H1 (cell line): ENCODE results near the gene OTUB1. TPM values are rescaled to one million over a fixed set of nuclear protein-coding genes. Genes with fewer than 3 reads are reported as not detected.
A peak's percentile ranks its signal among the peaks of the same experiment; 100 is the strongest.

Experiments used
- BACH1 ChIP-seq: IDR thresholded peaks from 2 replicates; pipeline ENCODE4 v1.6.1; 2012; ENCODE audit warnings: low read length, improper control_type of control experiment
- BCL11A ChIP-seq, 2 experiments: IDR thresholded peaks; one replicate each; pipeline ENCODE4 v1.6.1; 2011; ENCODE audit warnings: low read depth in 2 of 2, low read length in 2 of 2, mild to moderate bottlenecking in 2 of 2
- CBX8 ChIP-seq: fragments of 300-800, 300-1000 bp; sonication (generic); IDR thresholded peaks from 2 replicates; pipeline ENCODE4 v1.7.1; 2016; ENCODE audit warnings: low read depth, low read length, borderline replicate concordance
- CREB1 ChIP-seq: IDR thresholded peaks from 2 replicates; pipeline ENCODE4 v1.6.1; 2012; ENCODE audit warnings: inconsistent platforms
- HDAC6 ChIP-seq: IDR thresholded peaks from one replicate; pipeline ENCODE4 v1.7.1; 2012; ENCODE audit warnings: low read depth, mild to moderate bottlenecking, inconsistent platforms, low read length, moderate library complexity
- JUN ChIP-seq: IDR thresholded peaks from 2 replicates; pipeline ENCODE4 v1.6.1; 2011; ENCODE audit warnings: low read depth, mild to moderate bottlenecking, improper control_type of control experiment, low read length
- JUND ChIP-seq: IDR thresholded peaks from 2 replicates; pipeline ENCODE4 v1.6.1; 2011; ENCODE audit warnings: mild to moderate bottlenecking, improper control_type of control experiment, low read length
- KDM4A ChIP-seq: IDR thresholded peaks from one replicate; pipeline ENCODE4 v1.7.1; 2012; ENCODE audit warnings: low read depth, mild to moderate bottlenecking, moderate library complexity, low read length, inconsistent platforms; ENCODE audit not compliant: severe bottlenecking
- KDM5A ChIP-seq: fragments of 200-600 bp; IDR thresholded peaks from 2 replicates; pipeline ENCODE4 v1.7.1; 2012; ENCODE audit warnings: mild to moderate bottlenecking, low read length, inconsistent platforms, mixed read lengths
- MAFK ChIP-seq: IDR thresholded peaks from 2 replicates; pipeline ENCODE4 v1.6.1; 2012; ENCODE audit warnings: low read depth, mild to moderate bottlenecking, improper control_type of control experiment, low read length
- NANOG ChIP-seq: IDR thresholded peaks from 2 replicates; pipeline ENCODE4 v1.6.1; 2011; ENCODE audit warnings: low read length, low read depth, mild to moderate bottlenecking, inconsistent platforms; ENCODE audit not compliant: insufficient read depth, poor library complexity, severe bottlenecking
- RAD21 ChIP-seq, 2 experiments: IDR thresholded peaks in 1 of 2; conservative IDR thresholded peaks in 1 of 2; 2 replicates each; pipeline ENCODE4 v1.6.1; 2011; ENCODE audit warnings: low read depth in 2 of 2, low read length in 2 of 2, improper control_type of control experiment in 1 of 2, inconsistent platforms in 1 of 2, mild to moderate bottlenecking in 1 of 2, moderate library complexity in 1 of 2
- SIN3A ChIP-seq, 2 experiments: IDR thresholded peaks in 1 of 2; conservative IDR thresholded peaks in 1 of 2; 2 replicates each; pipeline ENCODE4 v1.6.1; 2011 to 2012; ENCODE audit warnings: low read length in 2 of 2, improper control_type of control experiment in 1 of 2, low read depth in 1 of 2, mild to moderate bottlenecking in 1 of 2
- SRF ChIP-seq: IDR thresholded peaks from 2 replicates; pipeline ENCODE4 v1.6.1; 2011; ENCODE audit warnings: mild to moderate bottlenecking, low read depth, low read length, moderate library complexity
- SUZ12 ChIP-seq: fragments of 200-600 bp; sonication (generic); IDR thresholded peaks from 2 replicates; pipeline ENCODE4 v1.6.1; 2012; ENCODE audit warnings: mild to moderate bottlenecking, inconsistent platforms, low read length, moderate library complexity, mixed read lengths
- TCF12 ChIP-seq: IDR thresholded peaks from 2 replicates; pipeline ENCODE4 v1.6.1; 2011; ENCODE audit warnings: low read depth, mild to moderate bottlenecking, low read length
- TEAD4 ChIP-seq: IDR thresholded peaks from 2 replicates; pipeline ENCODE4 v1.6.1; 2012; ENCODE audit warnings: low read depth, low read length, inconsistent platforms, mixed read lengths
- YY1 ChIP-seq: IDR thresholded peaks from 2 replicates; pipeline ENCODE4 v1.6.1; 2011; ENCODE audit warnings: low read depth, mild to moderate bottlenecking, low read length
- ZNF274 ChIP-seq: IDR thresholded peaks from 2 replicates; pipeline ENCODE4 v1.7.0; 2012; ENCODE audit warnings: low read length, borderline replicate concordance; ENCODE audit errors: extremely low read depth
- polyA plus RNA-seq, 7 experiments: library from polyadenylated mRNA; depleted of rRNA in 3 of 7; stranded (reverse) in 5 of 7; unstranded in 2 of 7; fragments of >200 nt in 5 of 7; fragments of 200-250 nt in 2 of 7; gene quantifications; 1 replicate in 5 of 7; 2 replicates in 1 of 7; 4 replicates in 1 of 7; pipeline versions ENCODE4 v1.2.1 to v1.2.3, GENCODE V29; 2011 to 2013; ENCODE audit warnings: missing spikeins in 2 of 7, mixed read lengths in 2 of 7
- total RNA-seq: library from RNA; stranded (reverse); fragmentation: NEBNext Ultra II Directional; extraction: Animal tissue kit (Norgen Biotek cat#: 25700); gene quantifications from 2 replicates; pipeline ENCODE4 v1.2.1, GENCODE V29; 2021

Gene OTUB1
- total and polyA plus RNA-seq, 2 of the 8 experiments (the other 6 are each of a cell fraction or from before 2014, with no cell fraction given), result 110 to 274 TPM

GRCh38 chr11:64023712-64024710 lies 37.8 kb downstream of the OTUB1 start (continued):
- no peak for TF ChIP-seq BACH1
- TF ChIP-seq YY1, result peak; percentile 67
- peak; percentile 61 for TF ChIP-seq NANOG
- TF ChIP-seq KDM5A, result no peak
- no peak for TF ChIP-seq TCF12
- TF ChIP-seq MAFK, result no peak
- no peak for TF ChIP-seq KDM4A
- TF ChIP-seq SUZ12, result no peak
- no peak for TF ChIP-seq RAD21 (IDR thresholded peaks at IDR 0.05 in 1 of 2, conservative IDR thresholded peaks at IDR 0.05 in 1 of 2; ENCODE audit: low read depth in 2 of 2, low read length in 2 of 2)
- TF ChIP-seq JUN, result no peak
- no peak for TF ChIP-seq ZNF274
- no peak for TF ChIP-seq CBX8
- TF ChIP-seq TEAD4, result no peak
- no peak for TF ChIP-seq SIN3A (conservative IDR thresholded peaks at IDR 0.05 in 1 of 2, IDR thresholded peaks at IDR 0.05 in 1 of 2; ENCODE audit: low read depth in 1 of 2, low read length in 2 of 2)
- no peak for TF ChIP-seq JUND
- TF ChIP-seq BCL11A (IDR thresholded peaks at IDR 0.05; ENCODE audit: low read depth in 2 of 2, low read length in 2 of 2), result no peak
- TF ChIP-seq HDAC6, result no peak
- no peak for TF ChIP-seq SRF
- TF ChIP-seq CREB1, result no peak
